Subcutaneous adipose tissue (tissue), 4 donors: ENCODE measurements around the gene ZNF576. TPM values are rescaled to one million over a fixed set of nuclear protein-coding genes. Genes with fewer than 3 reads are reported as not detected.

Source experiments
- CTCF ChIP-seq: fragments of 450-650 bp; IDR thresholded peaks from one replicate; pipeline ENCODE4 v1.5.1; 2016; ENCODE audit warnings: low read depth, mild to moderate bottlenecking, control low read depth, antibody characterized with exemption, moderate library complexity
- total RNA-seq, 4 donors: library from RNA; depleted of rRNA; stranded (reverse); fragments of >200 nt; gene quantifications; one replicate each; pipeline ENCODE4 v1.1.0, GENCODE V29; 2016

The ZNF576 gene
- total RNA-seq, 4 donors from 2014 or later, result 4.1 to 11.6 (median 9.4) TPM

- no peak for TF ChIP-seq CTCF
Measured at GRCh38 chr19:43569657-43570056, 26.7 kb upstream of the ZNF576 start.

- TF ChIP-seq CTCF, result no peak
Measured at GRCh38 chr19:43570174-43570791, 26.1 kb upstream of the ZNF576 start.

- TF ChIP-seq CTCF, result no peak
Measured at GRCh38 chr19:43572171-43572588, 24.2 kb upstream of the ZNF576 start.

- TF ChIP-seq CTCF, result no peak
Measured at GRCh38 chr19:43574424-43575155, 21.8 kb upstream of the ZNF576 start.

GRCh38 chr19:43575156-43575950 is 21.0 kb upstream of the ZNF576 start, which contains the start of the genes PINLYP and XRCC1:
Gene PINLYP, plus strand, starts transcription at chr19:43575801. Its CDS starts 1,391 bp downstream, at chr19:43577192.
Gene XRCC1, minus strand, starts transcription at chr19:43575527. Its CDS starts 69 bp downstream, at chr19:43575458.
- TF ChIP-seq CTCF, result no peak

- no peak for TF ChIP-seq CTCF
Measured at GRCh38 chr19:43575955-43576878, 20.2 kb upstream of the ZNF576 start.
